Measurements from ENCODE around the gene FHOD3.

FHOD3 gene

DNA sequence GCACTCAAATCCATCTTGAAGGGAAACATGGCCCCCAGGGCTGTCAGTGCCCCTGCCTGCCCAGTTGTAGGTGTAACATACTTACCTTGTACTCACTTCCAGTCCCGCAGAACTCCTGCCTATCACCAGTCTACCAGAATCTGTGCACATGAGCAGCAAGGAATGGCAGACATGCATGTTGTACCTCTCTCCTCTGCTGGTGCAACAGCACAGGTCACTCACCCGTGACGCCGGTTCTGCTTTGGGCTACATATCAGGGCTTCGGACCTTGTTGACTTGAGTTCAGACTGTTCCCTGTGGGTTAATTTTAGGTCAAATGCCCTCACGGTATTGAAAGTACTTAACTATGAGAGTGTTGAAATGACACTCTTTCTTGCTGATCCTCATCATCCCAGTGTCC lies 315.6 kb downstream of the FHOD3 start:
- TF ChIP-seq PAX5 (IDR thresholded peaks at IDR 0.05; ENCODE audit: insufficient read depth, low read length, severe bottlenecking) (no peak), POLR2A (IDR thresholded peaks at IDR 0.05; ENCODE audit: low read depth, low read length) (no peak), SPI1 (IDR thresholded peaks at IDR 0.05; ENCODE audit: low read depth, low read length) (no peak), TAF1 (IDR thresholded peaks at IDR 0.05; ENCODE audit: low read depth, low read length) (no peak), POLR2AphosphoS5 (IDR thresholded peaks at IDR 0.05; ENCODE audit: low read depth, low read length) (no peak), POU2F2 (IDR thresholded peaks at IDR 0.05; ENCODE audit: low read depth, low read length) (no peak)
- DNase-seq (ENCODE audit: insufficient read length, low spot score) (no peak), FAIRE-seq (no peak)

DNA sequence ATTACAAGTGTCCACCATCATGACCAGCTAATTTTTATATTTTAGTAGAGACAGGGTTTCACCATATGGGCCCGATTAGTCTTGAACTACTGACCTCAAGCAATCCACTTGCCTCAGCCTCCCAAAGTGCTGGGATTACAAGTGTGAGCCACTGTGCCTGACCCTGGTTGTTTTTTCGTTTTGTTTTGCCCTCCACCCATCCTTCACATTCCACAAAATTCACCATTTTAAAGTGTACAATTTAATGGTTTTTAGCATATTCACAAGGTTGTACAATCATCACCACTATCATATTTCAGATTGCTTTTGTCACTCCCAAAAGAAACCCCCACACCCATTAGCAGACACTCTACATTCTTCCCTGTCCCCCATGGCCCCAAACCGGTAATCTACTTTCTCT lies 316.3 kb downstream of the FHOD3 start:
- no peak for TF ChIP-seq POLR2AphosphoS5 (IDR thresholded peaks at IDR 0.05; ENCODE audit: low read depth, low read length)
- no peak for FAIRE-seq

GRCh38 chr18:36620788-36621187 lies 323.3 kb downstream of the FHOD3 start:
- TF ChIP-seq POLR2AphosphoS5 (IDR thresholded peaks at IDR 0.05; ENCODE audit: low read depth, low read length) (no peak), TAF1 (IDR thresholded peaks at IDR 0.05; ENCODE audit: low read depth, low read length) (no peak), PAX5 (IDR thresholded peaks at IDR 0.05; ENCODE audit: insufficient read depth, low read length, severe bottlenecking) (no peak), POU2F2 (IDR thresholded peaks at IDR 0.05; ENCODE audit: low read depth, low read length) (no peak), SPI1 (IDR thresholded peaks at IDR 0.05; ENCODE audit: low read depth, low read length) (no peak), POLR2A (IDR thresholded peaks at IDR 0.05; ENCODE audit: low read depth, low read length) (no peak)
- FAIRE-seq (no peak), DNase-seq (ENCODE audit: insufficient read length, low spot score) (no peak)

More for the DNA sequence above, 316.3 kb downstream of the FHOD3 start:
- DNase-seq (ENCODE audit: insufficient read length, low spot score) = no peak

DNA sequence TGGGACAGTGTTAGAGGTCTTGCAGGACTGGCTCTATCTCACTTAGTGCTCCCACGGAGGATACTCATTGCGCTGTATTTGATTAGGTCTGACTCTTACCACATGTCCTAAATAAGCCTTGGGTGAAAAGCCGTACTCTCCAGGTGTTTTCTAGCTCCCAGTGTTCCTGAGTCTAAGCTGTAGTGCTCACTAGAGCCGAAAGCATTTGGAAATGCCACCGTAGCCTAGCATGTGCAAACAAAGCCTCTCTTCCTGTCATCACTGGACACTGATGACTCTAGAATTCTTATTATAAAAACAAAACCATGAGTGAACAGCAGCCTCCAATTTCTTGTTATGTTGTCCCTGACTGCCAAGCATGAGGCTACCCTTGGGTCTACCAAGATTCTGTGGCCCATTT lies 325.1 kb downstream of the FHOD3 start:
- no peak for DNase-seq (ENCODE audit: insufficient read length, low spot score)
- TF ChIP-seq POLR2AphosphoS5 (IDR thresholded peaks at IDR 0.05; ENCODE audit: low read depth, low read length) (no peak), POU2F2 (IDR thresholded peaks at IDR 0.05; ENCODE audit: low read depth, low read length) (no peak), PAX5 (IDR thresholded peaks at IDR 0.05; ENCODE audit: insufficient read depth, low read length, severe bottlenecking) (no peak), TAF1 (IDR thresholded peaks at IDR 0.05; ENCODE audit: low read depth, low read length) (no peak), SPI1 (IDR thresholded peaks at IDR 0.05; ENCODE audit: low read depth, low read length) (no peak), POLR2A (IDR thresholded peaks at IDR 0.05; ENCODE audit: low read depth, low read length) (no peak)
- FAIRE-seq = no peak

GRCh38 chr18:36623091-36623490 lies 325.6 kb downstream of the FHOD3 start:
- TF ChIP-seq POLR2AphosphoS5 (IDR thresholded peaks at IDR 0.05; ENCODE audit: low read depth, low read length) = no peak
- TF ChIP-seq SPI1 (IDR thresholded peaks at IDR 0.05; ENCODE audit: low read depth, low read length) = no peak
- no peak for TF ChIP-seq TAF1 (IDR thresholded peaks at IDR 0.05; ENCODE audit: low read depth, low read length)
- TF ChIP-seq PAX5 (IDR thresholded peaks at IDR 0.05; ENCODE audit: insufficient read depth, low read length, severe bottlenecking) = no peak
- no peak for TF ChIP-seq POLR2A (IDR thresholded peaks at IDR 0.05; ENCODE audit: low read depth, low read length)
- no peak for TF ChIP-seq POU2F2 (IDR thresholded peaks at IDR 0.05; ENCODE audit: low read depth, low read length)
- no peak for FAIRE-seq
- no peak for DNase-seq (ENCODE audit: insufficient read length, low spot score)

- TF ChIP-seq TAF1 (IDR thresholded peaks at IDR 0.05; ENCODE audit: low read depth, low read length) (no peak), POLR2A (IDR thresholded peaks at IDR 0.05; ENCODE audit: low read depth, low read length) (no peak), POU2F2 (IDR thresholded peaks at IDR 0.05; ENCODE audit: low read depth, low read length) (no peak), POLR2AphosphoS5 (IDR thresholded peaks at IDR 0.05; ENCODE audit: low read depth, low read length) (no peak), PAX5 (IDR thresholded peaks at IDR 0.05; ENCODE audit: insufficient read depth, low read length, severe bottlenecking) (no peak), SPI1 (IDR thresholded peaks at IDR 0.05; ENCODE audit: low read depth, low read length) (no peak)
- FAIRE-seq = no peak
- DNase-seq (ENCODE audit: insufficient read length, low spot score) = no peak
These were observed 326.2 kb downstream of the FHOD3 start for GRCh38 chr18:36623681-36624190.

GRCh38 chr18:36624451-36625167 lies 327.1 kb downstream of the FHOD3 start:
- no peak for TF ChIP-seq POLR2AphosphoS5 (IDR thresholded peaks at IDR 0.05; ENCODE audit: low read depth, low read length)
- no peak for TF ChIP-seq TAF1 (IDR thresholded peaks at IDR 0.05; ENCODE audit: low read depth, low read length)
- no peak for TF ChIP-seq POLR2A (IDR thresholded peaks at IDR 0.05; ENCODE audit: low read depth, low read length)
- no peak for TF ChIP-seq PAX5 (IDR thresholded peaks at IDR 0.05; ENCODE audit: insufficient read depth, low read length, severe bottlenecking)
- TF ChIP-seq SPI1 (IDR thresholded peaks at IDR 0.05; ENCODE audit: low read depth, low read length) = no peak
- no peak for TF ChIP-seq POU2F2 (IDR thresholded peaks at IDR 0.05; ENCODE audit: low read depth, low read length)
- FAIRE-seq = no peak
- no peak for DNase-seq (ENCODE audit: insufficient read length, low spot score)

GRCh38 chr18:36625386-36625785 lies 327.9 kb downstream of the FHOD3 start:
- TF ChIP-seq POU2F2 (IDR thresholded peaks at IDR 0.05; ENCODE audit: low read depth, low read length) = no peak
- TF ChIP-seq PAX5 (IDR thresholded peaks at IDR 0.05; ENCODE audit: insufficient read depth, low read length, severe bottlenecking) = no peak
- DNase-seq (ENCODE audit: insufficient read length, low spot score) (no peak), FAIRE-seq (no peak)

- FAIRE-seq (no peak), DNase-seq (ENCODE audit: insufficient read length, low spot score) (no peak)
- no peak for TF ChIP-seq SPI1 (IDR thresholded peaks at IDR 0.05; ENCODE audit: low read depth, low read length)
- TF ChIP-seq POLR2AphosphoS5 (IDR thresholded peaks at IDR 0.05; ENCODE audit: low read depth, low read length) = no peak
- TF ChIP-seq TAF1 (IDR thresholded peaks at IDR 0.05; ENCODE audit: low read depth, low read length) = no peak
- TF ChIP-seq PAX5 (IDR thresholded peaks at IDR 0.05; ENCODE audit: insufficient read depth, low read length, severe bottlenecking) = no peak
- no peak for TF ChIP-seq POLR2A (IDR thresholded peaks at IDR 0.05; ENCODE audit: low read depth, low read length)
- TF ChIP-seq POU2F2 (IDR thresholded peaks at IDR 0.05; ENCODE audit: low read depth, low read length) = no peak
These were observed 330.1 kb downstream of the FHOD3 start for GRCh38 chr18:36627637-36628036.

Data from GM12891 (cell line).